GM21423 (cell line): Measurements from ENCODE around the gene LSM14A.
"Not testable (repeated sequence)": the region's sequence is repeated elsewhere in the genome, so short reads cannot be mapped to it uniquely, and the experiment has no call there.

Experiments used
- ATAC-seq: cut with Tn5 transposase; IDR thresholded peaks from one replicate; pipeline ENCODE4 v1.9.1; 2021; ENCODE audit warnings: mild to moderate bottlenecking, moderate library complexity; ENCODE audit not compliant: unreplicated experiment

Gene LSM14A

GRCh38 chr19:34171877-34172660 is at the start of gene LSM14A:
LSM14A (plus strand) TSS chr19:34172504; CDS start chr19:34172643, 139 bp downstream.
- peak; percentile 71 for ATAC-seq

DNA sequence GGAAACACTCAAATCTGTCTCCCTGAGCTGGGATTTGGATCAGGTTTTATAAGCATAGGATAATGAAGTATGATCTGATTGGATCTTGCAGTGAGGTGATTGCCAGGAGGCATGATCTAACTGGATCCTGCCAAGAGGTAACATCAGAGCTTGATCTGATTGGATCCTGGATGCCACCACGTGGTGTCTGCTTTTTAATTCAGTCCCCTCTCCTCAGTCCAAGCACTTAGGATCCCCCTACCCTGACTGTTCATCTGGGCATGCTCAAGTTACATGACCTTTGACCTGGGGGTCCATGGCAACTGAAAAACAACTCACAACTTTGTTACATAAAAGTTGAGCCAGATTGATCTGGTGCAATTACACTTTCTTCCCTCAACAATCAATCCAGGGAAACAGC is 47.5 kb upstream of the LSM14A start:
- ATAC-seq: no peak

DNA sequence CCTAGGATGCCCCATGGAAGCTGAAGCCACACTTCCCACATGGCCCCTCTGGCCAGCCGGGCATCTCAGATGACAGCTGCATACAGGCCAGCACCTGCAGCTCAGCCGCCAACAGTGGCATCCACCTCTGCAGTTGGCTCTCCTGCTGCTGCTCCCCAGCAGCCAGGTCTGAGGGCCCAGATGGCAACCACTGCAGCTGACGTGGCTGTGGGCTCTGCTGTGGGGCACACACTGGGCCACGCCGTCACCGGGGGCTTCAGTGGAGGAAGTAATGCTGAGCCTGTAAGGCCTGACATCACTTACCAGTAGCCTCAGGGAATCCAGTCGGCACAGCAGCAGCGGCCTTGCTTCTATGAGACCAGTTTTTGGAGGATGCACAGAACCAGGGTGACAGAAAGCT is 45.3 kb upstream of the LSM14A start:
- no peak for ATAC-seq

DNA sequence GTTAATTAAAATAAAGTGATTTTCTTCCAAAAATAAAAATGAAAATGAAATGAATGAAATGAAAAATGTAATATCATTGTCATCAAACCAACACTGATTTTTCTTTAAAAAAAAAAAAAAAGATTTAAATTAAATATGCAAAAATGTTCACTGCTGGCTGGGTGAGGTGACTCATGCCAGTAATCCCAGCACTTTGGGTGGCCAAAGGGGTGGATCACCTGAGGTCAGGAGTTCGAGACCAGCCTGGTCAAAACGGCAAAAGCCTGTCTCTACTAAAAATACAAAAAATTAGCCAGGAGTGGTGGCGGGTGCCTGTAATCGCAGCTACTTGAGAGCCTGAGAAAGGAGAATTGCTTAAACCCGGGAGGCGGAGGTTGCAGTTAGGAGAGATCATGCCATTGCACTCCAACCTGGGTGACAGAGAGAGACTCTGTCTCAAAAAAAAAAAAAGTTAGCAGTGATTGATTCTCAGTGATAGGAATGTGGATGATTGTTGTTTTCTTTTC is 44.6 kb upstream of the LSM14A start:
- no peak for ATAC-seq

DNA sequence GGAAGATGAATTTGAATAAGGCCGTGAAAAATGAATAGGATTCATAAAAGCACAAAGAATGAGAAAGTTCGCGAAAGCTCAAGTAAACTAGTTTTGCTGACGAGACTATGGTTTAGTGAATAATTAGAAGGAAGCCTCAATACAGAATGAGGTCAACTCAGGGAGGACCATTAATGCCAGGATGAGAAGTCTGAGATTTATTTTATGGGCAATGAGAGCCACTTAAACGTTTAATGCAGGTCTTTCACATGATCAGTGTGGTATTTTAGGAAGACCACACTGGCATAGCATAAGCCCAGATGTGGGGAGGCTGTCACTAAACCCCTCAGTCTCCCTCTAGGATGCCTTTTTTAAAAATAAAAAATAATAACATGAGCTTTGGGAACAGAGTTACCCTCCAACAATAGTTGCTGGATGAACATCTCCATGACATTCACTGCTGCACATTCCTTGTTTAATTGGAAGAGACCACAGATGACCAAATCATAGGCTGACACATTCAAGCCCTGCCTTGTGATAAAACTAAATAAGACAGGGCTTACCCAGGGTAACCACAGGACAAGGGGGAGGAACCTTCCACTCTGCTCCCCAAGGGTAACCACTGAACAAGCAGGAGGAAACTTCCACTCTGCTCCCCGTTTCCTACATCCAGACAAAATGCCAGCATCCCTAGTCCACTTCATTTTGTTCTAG is 43.6 kb upstream of the LSM14A start:
- no peak for ATAC-seq

- ATAC-seq: no peak
Observed at GRCh38 chr19:34131100-34131499, 41.2 kb upstream of the LSM14A start.

DNA sequence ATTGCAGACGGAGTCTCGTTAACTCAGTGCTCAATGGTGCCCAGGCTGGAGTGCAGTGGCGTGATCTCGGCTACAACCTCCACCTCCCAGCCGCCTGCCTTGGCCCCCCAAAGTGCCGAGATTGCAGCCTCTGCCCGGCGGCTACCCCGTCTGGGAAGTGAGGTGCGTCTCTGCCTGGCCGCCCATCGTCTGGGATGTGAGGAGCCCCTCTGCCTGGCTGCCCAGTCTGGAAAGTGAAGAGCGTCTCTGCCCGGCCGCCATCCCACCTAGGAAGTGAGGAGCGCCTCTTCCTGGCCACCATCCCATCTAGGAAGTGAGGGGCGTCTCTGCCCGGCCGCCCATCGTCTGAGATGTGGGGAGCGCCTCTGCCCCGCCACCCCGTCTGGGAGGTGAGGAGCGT is 40.2 kb upstream of the LSM14A start:
- ATAC-seq: not testable (repeated sequence)

GRCh38 chr19:34132706-34133105 is 39.6 kb upstream of the LSM14A start:
- ATAC-seq: not testable (repeated sequence)

GRCh38 chr19:34134190-34135053 is 37.9 kb upstream of the LSM14A start:
- ATAC-seq: peak; percentile 95

GRCh38 chr19:34135054-34135800 is 37.1 kb upstream of the LSM14A start:
- no peak for ATAC-seq

- no peak for ATAC-seq
Observed at GRCh38 chr19:34135821-34136611, 36.3 kb upstream of the LSM14A start.

DNA sequence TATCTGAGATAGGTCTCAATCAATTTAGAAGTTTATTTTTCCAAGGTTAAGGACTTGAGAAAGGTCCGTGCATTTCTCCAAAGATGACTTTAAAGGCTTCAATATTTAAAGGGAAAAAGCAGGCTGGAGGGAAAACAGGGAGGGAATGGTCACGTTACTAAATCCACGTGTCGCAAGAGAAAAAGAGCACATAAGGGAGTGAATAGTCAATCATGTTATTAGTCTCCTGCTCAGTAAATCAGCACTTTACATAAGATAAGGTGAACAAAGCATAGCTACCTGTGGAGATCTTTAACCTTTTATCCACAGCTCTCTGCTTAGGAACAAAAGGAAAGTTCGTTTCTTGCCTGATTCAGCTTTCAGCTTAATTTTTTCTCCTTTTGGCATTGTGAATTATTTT is 31.3 kb upstream of the LSM14A start:
- ATAC-seq: no peak

DNA sequence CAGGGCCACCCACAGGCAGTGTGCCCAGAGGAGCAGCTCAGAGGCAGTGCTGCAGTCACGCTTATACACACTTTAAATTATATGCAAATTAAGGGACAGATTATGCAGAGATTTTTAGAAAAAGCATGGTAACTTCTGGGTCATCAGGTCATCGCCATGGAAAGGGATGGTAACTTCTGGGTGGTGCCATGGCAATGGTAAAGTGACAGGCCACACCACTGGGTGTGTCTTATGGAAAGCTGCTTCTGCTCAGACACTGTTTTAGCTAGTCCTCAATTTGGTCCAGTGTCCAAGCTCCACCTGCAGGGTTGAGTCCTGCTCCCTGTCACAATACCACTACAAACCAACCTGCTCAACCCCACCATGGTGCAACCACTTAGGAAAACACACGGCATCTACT is 29.9 kb upstream of the LSM14A start:
- ATAC-seq: no peak

DNA sequence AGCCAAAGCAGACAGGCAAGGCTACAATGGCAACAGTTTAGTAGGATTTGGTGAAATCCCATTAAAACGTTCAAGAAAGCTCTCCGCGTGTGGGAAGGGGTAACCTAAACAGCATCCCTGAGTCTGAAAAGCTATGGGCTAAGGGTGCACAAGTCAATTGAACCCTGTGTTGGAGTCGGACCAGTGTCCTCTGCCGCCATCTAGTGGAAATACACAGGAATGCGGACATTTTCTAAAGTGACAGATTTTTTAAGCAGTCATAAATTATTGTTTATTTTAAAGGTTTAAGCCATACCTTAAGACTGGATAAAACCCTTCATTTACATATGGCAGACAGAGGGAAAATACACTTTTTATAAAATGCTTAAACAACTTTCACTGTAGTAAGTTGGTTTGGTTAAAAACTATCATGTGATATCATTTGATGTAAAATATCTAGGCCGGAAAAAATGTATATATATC is 26.5 kb upstream of the LSM14A start:
- no peak for ATAC-seq

- ATAC-seq: no peak
Observed at GRCh38 chr19:34148658-34149185, 23.6 kb upstream of the LSM14A start.

GRCh38 chr19:34149873-34150272 is 22.4 kb upstream of the LSM14A start:
- no peak for ATAC-seq

- ATAC-seq: no peak
Observed at GRCh38 chr19:34150558-34150957, 21.7 kb upstream of the LSM14A start.

GRCh38 chr19:34151439-34151838 is 20.9 kb upstream of the LSM14A start:
- ATAC-seq: no peak

- ATAC-seq: no peak
Observed at GRCh38 chr19:34154401-34154800, 17.9 kb upstream of the LSM14A start.
